ENCODE results near the gene SOCS1. TPM values are rescaled to one million over a fixed set of nuclear protein-coding genes. Genes with fewer than 3 reads are reported as not detected.
A peak's percentile ranks its signal among the peaks of the same experiment; 100 is the strongest.

Gene SOCS1
- total and polyA plus RNA-seq, 9 of the 15 experiments (the other 6 are each of a cell fraction or from before 2014, with no cell fraction given): 0.04 to 7.5 (median 2.3) TPM

GRCh38 chr16:11291091-11291703 lies 35.2 kb upstream of the SOCS1 start:
- H3K4me2 ChIP-seq (ENCODE audit: insufficient read depth, low read length): no peak overlapping the region
- intact Hi-C loops (cut with micrococcal nuclease) (no loop called here), in situ Hi-C loops (cut with MboI) (no loop called here)
- H3K27me3 ChIP-seq (ENCODE audit: control insufficient read depth in 2 of 2, insufficient read depth in 2 of 2, low read length in 2 of 2): peaks cover 12 to 47% of the 10 kb centered on the region in 2 experiments
- POLR2A ChIA-PET: interaction anchor here (0.8 to 0.9 kb wide), 2 partner anchors 14 to 276 kb away, joined by 3 read pairs; no protein-coding TSS in a partner anchor
- CTCF ChIA-PET (ENCODE audit: low intra/inter-chr PET ratio): no interaction called here
- no peaks in the 10 kb centered on the region for H3K9me1 ChIP-seq (ENCODE audit: control insufficient read depth, insufficient read depth, low read length)
- no peaks in the 10 kb centered on the region for H3K9me3 ChIP-seq (replicated peaks; ENCODE audit: control insufficient read depth, insufficient read depth, low read depth, low read length)
- BruUV-seq (replicated peaks): no TSS peak
- H3K4me3 ChIP-seq: no peak overlapping the region
- FAIRE-seq (peak; percentile 69), ATAC-seq (no peak), DNase-seq (ENCODE audit: extremely low read depth in 1 of 4, low spot score in 3 of 4) (no peak)
- TF ChIP-seq TAL1 (IDR thresholded peaks at IDR 0.05): no peak
- no peak for TF ChIP-seq ZNF785 (CRISPR knock-in tag; IDR thresholded peaks at IDR 0.05)
- no peak for TF ChIP-seq ZKSCAN1 (IDR thresholded peaks at IDR 0.05; ENCODE audit: low read depth, low read length)
- TF ChIP-seq TOE1 (IDR thresholded peaks at IDR 0.05; ENCODE audit: borderline replicate concordance): no peak
- no peak for TF ChIP-seq TOE1 (CRISPR knock-in tag; IDR thresholded peaks at IDR 0.05; ENCODE audit: borderline replicate concordance, low read depth)
- TF ChIP-seq LEF1 (IDR thresholded peaks at IDR 0.05): no peak
- TF ChIP-seq SMARCE1 (IDR thresholded peaks at IDR 0.05): no peak
- no peak for TF ChIP-seq ETV1 (tag; conservative IDR thresholded peaks at IDR 0.05; ENCODE audit: low read depth)
- no peak for TF ChIP-seq RBM39 (optimal IDR thresholded peaks at IDR 0.05; ENCODE audit: low read depth, low read length)
- no peak for TF ChIP-seq ZNF589 (CRISPR knock-in tag; IDR thresholded peaks at IDR 0.05; ENCODE audit: low read depth)
- no peak for TF ChIP-seq BHLHE40 (IDR thresholded peaks at IDR 0.05; ENCODE audit: low read length)
- no peak for TF ChIP-seq NFATC3 (IDR thresholded peaks at IDR 0.05)
- TF ChIP-seq HDAC8 (tag; IDR thresholded peaks at IDR 0.05): no peak
- no peak for TF ChIP-seq TRIM28 (IDR thresholded peaks at IDR 0.05)
- no peak for TF ChIP-seq NR3C1 (CRISPR knock-in tag; IDR thresholded peaks at IDR 0.05)
- no peak for TF ChIP-seq XRCC4 (IDR thresholded peaks at IDR 0.05; ENCODE audit: extremely low read depth, insufficient read depth, insufficient read length)
- no peak for TF ChIP-seq PRPF4 (IDR thresholded peaks at IDR 0.05; ENCODE audit: insufficient read depth, low read depth, low read length, poor library complexity, severe bottlenecking)
- TF ChIP-seq, protein P1, sequence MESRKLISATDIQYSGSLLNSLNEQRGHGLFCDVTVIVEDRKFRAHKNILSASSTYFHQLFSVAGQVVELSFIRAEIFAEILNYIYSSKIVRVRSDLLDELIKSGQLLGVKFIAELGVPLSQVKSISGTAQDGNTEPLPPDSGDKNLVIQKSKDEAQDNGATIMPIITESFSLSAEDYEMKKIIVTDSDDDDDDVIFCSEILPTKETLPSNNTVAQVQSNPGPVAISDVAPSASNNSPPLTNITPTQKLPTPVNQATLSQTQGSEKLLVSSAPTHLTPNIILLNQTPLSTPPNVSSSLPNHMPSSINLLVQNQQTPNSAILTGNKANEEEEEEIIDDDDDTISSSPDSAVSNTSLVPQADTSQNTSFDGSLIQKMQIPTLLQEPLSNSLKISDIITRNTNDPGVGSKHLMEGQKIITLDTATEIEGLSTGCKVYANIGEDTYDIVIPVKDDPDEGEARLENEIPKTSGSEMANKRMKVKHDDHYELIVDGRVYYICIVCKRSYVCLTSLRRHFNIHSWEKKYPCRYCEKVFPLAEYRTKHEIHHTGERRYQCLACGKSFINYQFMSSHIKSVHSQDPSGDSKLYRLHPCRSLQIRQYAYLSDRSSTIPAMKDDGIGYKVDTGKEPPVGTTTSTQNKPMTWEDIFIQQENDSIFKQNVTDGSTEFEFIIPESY (CRISPR knock-in tag; IDR thresholded peaks at IDR 0.05): no peak
- TF ChIP-seq KAT2B (IDR thresholded peaks at IDR 0.05; ENCODE audit: low read depth, low read length): no peak
- no peak for TF ChIP-seq CBX3 (IDR thresholded peaks at IDR 0.05; ENCODE audit: borderline replicate concordance in 1 of 2, low read length in 2 of 2)
- H3K36me3 ChIP-seq (ENCODE audit: control insufficient read depth, insufficient read depth, low read length): no peaks in the 10 kb centered on the region
- H3K4me1 ChIP-seq (replicated peaks in 1 of 2; ENCODE audit: control insufficient read depth in 2 of 2, insufficient read depth in 2 of 2, low read length in 2 of 2): no peaks in the 10 kb centered on the region; a peak in 1 of 5 replicates
- no peaks in the 10 kb centered on the region for H4K20me1 ChIP-seq (replicated peaks; ENCODE audit: control insufficient read depth, insufficient read depth, low read length)
- H2AFZ ChIP-seq (ENCODE audit: low read depth, low read length): no peak overlapping the region
- 5% methylated on average over 10 of the region's 10 CpGs for WGBS (ENCODE audit: insufficient coverage, low coverage, missing lambda C conversion rate)
- no peak overlapping the region for H3K9ac ChIP-seq (ENCODE audit: insufficient read depth in 1 of 2, low read depth in 2 of 2, low read length in 2 of 2)
- no peaks in the 10 kb centered on the region for H3K79me2 ChIP-seq (ENCODE audit: control insufficient read depth, insufficient read depth, low read length)
- H3K27ac ChIP-seq (ENCODE audit: extremely low read depth, low read depth, low read length): no peak overlapping the region

Measured in K562 (cell line).